ENCODE measurements around the gene TPSG1. TPM values are rescaled to one million over a fixed set of nuclear protein-coding genes. Genes with fewer than 3 reads are reported as not detected.
"Not testable (repeated sequence)": the region's sequence is repeated elsewhere in the genome, so short reads cannot be mapped to it uniquely, and the experiment has no call there.

TPSG1 gene
- total RNA-seq, 1 donor from 2014 or later = 1.6 TPM

DNA sequence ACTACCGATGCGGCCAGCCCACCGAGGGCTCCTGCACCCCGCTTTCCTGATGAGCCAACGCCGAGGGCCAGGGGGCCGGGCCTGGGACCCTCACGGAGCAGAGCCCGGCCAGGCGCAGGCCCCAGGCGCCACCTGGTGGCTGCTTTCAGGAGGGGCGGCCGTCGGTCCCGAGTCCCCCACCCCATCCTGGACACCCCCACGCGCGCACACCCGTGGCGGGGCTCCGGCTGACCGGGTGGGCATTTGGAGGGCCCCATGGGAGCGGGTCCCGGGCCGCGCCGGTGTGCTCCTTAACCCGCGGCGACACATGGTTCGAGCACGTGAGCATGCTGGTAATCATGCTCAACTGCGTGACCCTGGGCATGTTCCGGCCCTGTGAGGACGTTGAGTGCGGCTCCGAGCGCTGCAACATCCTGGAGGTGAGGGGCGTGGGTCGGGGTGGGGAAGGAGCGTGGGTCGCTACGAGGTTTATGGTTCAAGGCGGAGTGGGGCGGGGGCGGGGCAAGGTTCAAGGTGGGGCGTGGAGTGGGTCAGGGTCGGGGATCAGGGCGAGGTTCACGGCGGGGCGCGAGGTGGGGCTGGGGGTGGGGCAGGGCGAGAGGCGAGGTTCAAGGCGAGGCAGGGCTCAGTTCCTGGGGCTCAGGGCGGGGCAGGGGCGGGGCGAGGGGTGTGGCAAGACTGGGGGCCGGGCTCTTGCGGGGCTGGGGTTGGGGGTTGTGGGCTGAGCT lies 30.2 kb downstream of the TPSG1 start:
- no peak for DNase-seq (ENCODE audit: low spot score)

DNA sequence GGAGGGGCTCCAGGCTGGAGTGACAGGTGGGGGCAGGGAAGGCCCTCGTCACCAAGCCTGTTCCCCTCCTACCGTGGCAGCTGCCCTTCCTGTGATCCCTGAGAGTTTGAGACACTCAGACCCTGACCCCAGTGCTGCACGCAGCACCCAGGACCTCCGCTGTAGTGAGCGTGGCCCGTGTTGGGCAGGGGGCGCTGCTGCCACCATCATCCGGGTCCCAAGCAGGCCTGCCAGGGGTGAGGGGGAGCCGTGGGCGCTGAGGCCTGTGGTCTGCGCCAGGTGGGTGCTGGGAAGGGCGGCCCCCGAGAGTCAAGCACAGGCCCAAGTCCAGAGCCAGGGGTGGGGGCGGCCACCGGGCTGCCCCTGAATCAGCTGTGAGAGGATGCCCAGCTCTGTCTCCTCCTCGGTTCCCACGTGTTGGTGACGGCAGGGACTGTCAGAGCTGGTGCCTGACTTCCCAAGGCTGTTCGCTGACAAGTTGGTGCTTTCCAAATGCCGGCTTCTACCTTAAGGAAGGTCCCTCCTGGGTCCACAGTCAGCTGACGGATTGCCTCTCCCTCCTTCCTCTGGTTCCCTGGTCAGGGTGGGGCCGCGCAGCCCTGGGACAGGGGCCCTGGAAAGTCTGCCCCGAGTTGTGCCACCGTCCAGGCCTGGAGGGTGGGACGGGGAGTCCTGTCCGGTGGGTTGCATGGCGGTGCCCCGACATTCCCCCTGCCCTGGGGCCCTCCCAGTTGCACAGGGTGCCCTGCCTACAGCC lies 31.1 kb downstream of the TPSG1 start:
- DNase-seq (ENCODE audit: low spot score) = no peak

DNA sequence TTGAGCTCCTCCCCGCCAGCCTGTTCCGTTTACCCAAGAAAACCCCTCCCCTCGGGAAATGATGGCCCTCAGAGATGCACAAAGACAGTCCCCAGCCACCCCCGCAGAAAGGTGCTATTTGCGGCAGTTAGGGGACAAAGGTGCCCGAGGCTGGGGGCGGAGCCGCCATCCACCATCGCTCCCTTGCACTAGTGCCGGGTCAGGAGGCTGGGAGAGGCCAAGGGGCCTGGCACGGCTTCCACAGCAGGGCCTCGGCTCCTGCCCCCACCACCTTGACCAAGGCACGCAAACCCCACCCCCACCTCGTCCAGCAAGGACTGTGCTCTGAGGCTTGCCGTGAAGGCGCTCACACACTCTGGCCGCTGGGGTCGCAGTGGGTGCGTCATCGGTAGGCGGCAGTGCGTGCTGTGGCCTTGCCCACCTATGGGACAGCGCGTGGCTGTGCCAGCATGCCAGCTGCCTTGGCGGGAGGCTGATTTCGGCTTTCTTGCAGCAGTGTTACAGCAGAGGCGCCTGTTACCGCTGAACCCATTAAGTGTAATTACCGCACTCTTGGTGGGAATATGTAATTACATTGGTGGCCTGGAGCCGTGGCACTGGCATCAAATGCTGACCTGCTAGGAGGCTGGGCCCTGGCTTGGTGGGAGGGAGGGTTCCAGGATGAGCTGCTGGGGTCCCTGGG lies 31.8 kb downstream of the TPSG1 start:
- no peak for DNase-seq (ENCODE audit: low spot score)

DNA sequence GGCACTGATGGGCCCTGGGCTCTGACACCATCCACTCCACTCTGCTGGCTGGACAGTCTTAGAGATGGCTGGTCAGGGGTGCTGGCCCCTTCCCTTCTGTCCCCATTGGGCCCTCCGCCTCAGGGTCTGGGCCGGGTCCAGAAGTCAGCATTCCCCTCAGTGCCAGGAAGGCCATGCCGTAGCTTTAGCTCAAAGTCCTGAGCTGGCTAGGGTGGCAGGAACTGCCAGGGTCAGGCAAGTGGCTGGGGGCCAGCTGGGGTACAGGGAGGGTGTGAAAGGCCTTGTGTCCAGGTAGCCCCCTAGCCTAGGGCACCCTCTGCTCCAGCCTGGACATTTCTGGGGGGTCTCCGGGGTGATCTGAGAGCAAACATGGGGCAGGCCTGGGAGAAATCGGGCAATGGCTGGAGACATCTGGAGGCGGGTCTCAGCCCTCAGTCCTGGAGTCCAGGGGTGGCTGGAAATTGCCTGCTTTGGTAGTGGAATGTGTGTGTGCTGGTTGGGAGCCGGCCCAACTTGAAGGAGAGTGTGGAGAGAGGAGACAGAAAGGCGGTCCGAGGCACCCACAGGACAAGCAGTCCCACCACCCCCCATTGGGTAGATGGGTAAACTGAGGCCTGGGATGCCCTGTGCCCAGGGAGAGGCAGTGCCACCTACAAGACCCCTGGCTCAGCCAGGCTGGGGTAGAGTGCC lies 32.5 kb downstream of the TPSG1 start:
- DNase-seq (ENCODE audit: low spot score) = no peak

DNA sequence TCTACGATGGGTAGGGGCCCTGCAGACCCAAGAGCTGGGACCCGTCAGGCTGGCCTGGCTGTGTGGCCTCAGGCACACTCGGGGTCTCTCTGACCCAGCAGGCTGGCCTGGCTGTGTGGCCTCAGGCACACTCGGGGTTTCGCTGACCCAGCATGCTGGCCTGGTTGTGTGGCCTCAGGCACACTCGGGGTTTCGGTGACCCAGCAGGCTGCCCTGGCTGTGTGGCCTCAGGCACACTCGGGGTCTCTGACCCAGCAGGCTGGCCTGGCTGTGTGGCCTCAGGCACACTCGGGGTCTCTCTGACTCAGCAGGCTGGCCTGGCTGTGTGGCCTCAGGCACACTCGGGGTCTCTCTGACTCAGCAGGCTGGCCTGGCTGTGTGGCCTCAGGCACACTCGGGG lies 34.3 kb downstream of the TPSG1 start:
- DNase-seq (ENCODE audit: low spot score) = not testable (repeated sequence)

DNA sequence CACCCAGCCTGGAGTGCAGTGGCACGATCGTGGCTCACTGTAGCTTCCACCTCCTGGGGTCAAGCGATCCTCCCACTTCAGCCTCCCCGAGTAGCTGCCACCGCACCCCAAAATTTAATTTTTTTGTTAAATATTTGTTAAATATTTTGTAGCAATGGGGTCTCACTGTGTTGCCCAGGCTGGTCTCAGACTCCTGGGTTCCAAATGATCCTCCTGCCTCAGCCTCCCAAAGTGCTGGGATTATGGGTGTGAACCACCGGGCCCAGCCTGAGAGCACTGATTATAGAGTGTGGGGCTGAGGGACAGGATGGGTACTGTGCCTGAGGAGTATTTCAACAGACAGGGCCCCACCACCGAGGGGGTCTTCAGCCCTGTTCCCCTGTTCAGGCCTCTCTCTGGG lies 35.6 kb downstream of the TPSG1 start:
- DNase-seq (ENCODE audit: low spot score) = no peak

DNA sequence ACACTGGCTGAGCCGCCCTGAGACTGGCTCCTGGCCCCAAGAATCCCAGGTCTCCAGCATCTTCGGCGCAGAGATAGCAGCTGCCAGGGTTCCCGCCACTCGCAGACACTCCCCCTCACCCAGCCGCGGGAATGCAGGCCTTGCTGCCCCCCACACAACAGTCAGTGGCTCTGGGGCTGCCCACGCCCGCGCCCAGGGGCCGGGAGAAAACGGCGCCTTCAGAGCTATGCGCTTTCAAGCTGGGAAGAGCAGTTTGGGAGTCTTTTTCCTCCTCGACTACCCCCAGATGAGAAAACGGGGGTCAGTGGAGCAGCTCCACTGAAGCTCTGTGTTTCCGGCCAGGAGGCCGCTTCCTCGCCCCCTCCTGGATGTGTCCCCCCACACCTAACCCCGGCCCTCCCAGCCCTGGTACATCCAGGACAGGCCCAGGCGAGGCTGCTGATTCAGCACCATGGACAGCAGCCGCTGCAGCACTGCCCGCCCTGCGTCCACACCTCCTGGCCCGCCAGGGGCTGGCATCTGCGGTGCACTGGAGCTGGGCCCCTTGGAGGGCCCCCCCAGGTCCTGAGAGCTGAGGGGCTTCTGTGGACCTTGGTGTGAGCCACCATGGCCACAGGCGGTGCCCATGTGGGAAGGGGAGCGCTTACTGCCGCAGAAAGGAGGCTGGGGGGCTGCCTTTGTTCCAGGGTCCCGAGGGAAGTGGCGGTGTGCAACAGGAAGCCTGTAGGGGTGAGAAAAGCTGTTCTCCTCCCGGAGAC lies 36.5 kb downstream of the TPSG1 start:
- DNase-seq (ENCODE audit: low spot score) = no peak

DNA sequence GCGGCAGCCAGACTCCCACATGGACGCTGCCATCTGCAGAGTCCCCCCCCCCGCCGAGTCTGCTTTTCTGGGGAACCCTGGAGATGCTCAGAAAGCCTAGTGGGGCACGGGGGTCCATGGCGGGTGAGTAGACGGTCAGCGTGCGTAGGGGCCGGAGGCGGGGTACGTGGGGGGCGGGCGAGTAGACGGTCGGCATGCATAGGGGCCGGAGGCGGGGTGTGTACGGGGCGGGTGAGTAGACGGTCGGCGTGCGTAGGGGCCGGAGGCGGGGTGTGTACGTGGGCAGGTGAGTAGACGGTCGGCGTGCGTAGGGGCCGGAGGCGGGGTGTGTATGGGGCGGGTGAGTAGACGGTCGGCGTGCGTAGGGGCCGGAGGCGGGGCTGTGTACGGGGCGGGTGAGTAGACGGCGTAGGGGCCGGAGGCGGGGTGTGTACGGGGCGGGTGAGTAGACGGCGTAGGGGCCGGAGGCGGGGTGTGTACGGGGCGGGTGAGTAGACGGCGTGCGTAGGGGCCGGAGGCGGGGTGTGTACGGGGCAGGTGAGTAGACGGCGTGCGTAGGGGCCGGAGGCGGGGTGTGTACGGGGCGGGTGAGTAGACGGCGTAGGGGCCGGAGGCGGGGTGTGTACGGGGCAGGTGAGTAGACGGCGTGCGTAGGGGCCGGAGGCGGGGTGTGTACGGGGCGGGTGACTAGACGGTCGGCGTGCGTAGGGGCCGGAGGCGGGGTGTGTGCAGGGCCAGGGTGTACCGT lies 39.4 kb downstream of the TPSG1 start:
- DNase-seq (ENCODE audit: low spot score) = not testable (repeated sequence)

DNA sequence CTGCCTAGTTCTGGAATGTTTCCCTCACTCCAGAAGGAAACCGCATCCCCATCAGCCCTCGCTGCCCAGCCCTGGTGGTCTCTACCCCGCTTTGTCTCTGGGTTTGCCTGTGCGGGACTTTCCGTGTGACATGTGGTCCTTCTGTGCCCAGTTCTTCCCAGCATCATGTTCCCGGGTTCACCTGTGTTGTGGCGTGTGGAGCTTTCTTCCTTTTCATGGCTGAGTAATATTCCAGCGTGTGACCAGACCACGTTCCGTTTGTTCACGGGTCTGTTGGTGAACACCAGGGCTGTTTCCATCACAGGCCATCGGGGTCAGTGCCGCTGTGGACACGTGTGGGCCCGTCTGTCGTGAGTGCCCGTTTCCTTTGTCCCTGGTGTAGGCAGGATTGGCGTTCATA lies 40.1 kb downstream of the TPSG1 start:
- no peak for DNase-seq (ENCODE audit: low spot score)

DNA sequence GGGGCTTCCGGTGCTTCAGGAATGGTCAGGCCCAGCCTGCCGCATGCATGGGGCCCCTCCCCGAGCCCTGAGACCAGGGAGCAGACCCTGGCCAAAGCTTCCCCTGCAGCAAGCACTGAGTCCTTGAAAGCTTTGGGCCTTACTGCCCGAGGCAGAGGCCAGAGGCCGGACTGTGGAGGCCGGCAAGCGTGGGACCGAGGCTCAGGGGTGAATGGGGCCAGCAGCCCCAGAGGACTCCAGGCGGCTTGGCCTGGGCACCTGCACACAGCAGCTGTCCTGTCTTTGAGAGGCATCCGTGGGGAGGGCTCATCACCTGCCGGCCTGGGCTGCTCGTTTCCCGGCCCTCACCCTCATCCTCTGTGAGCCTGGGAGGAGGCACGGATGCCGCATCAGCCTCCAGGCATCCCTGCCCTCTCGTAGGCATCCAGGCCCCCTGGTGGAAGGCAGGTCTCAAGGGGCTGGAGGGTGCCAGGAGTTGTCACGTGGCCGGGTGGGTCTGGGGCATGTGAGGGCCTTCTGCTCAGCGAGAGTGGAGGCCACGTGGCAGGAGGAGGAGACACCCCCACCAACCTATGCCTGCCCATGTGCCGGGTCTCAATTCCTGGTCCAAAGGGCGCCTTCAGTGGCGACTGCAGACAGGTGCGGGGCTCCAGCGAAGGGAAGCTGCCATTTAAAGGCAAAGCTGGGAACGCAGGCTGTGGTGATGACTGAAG lies 40.8 kb downstream of the TPSG1 start:
- DNase-seq (ENCODE audit: low spot score) = peak; percentile 77

DNA sequence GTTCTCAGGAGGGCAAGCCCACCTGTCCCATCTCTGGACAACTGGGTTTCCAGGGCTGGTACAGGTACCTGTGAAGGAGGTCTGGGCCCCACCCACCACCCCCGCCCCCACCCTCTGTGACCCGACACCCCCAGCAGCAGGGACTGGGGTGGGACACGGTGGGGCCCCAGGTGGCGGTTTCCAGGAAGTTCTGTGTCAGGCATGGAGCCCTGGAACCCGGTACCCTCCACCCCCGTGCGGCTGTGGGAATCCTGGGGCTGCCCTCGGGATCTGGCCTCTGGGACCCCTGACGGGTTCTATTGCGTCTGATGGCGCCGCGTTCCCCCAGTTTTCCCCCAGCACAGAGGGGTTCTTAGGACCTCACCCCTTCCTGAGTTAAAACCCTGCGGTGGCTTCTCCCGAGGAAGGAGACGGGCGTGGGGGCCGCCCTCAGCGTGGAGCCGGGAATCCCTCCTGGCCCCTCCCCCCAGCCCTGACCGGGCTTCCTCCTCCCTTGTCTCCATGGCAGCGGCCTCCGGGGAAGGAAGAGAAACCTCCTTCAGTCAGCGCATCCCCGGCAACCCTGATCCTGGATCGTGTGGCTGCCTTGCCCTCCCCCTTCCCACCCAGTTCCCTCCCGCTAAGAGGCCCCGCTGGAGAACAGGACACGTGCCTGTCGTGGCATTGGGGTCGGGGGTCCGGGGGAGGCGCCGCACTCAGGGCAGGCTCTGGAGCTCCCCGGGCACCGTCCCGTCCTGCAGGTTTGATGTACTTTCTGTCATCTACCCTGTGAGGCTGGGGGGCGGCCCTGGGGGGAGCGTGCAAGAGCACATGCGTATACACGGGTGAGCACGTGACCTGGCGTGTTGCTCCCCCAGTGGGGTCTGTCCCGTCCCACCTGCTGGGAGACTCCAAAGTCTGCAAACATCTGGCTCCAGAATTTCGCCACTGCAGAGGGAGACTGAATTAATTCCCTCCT lies 41.8 kb downstream of the TPSG1 start:
- DNase-seq (ENCODE audit: low spot score) = peak; percentile 71

DNA sequence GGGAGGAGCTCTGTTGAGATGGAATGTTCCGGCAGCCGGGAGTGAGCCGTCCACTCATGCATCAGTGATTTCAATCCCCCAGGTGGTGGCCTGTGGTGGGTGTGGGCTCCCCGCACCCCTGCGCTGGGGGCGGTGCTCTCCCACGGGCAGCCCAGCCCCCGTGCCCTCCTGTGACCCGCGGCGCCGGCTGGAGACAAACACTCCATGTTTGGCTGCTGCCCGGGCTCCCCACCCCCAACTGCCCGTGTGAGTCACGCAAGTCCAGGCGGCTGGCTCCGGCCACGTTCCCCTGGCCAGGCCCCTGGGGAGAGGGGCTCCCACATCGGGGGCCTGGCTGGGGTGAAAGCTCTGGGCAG lies 42.8 kb downstream of the TPSG1 start:
- DNase-seq (ENCODE audit: low spot score) = peak; percentile 89

DNA sequence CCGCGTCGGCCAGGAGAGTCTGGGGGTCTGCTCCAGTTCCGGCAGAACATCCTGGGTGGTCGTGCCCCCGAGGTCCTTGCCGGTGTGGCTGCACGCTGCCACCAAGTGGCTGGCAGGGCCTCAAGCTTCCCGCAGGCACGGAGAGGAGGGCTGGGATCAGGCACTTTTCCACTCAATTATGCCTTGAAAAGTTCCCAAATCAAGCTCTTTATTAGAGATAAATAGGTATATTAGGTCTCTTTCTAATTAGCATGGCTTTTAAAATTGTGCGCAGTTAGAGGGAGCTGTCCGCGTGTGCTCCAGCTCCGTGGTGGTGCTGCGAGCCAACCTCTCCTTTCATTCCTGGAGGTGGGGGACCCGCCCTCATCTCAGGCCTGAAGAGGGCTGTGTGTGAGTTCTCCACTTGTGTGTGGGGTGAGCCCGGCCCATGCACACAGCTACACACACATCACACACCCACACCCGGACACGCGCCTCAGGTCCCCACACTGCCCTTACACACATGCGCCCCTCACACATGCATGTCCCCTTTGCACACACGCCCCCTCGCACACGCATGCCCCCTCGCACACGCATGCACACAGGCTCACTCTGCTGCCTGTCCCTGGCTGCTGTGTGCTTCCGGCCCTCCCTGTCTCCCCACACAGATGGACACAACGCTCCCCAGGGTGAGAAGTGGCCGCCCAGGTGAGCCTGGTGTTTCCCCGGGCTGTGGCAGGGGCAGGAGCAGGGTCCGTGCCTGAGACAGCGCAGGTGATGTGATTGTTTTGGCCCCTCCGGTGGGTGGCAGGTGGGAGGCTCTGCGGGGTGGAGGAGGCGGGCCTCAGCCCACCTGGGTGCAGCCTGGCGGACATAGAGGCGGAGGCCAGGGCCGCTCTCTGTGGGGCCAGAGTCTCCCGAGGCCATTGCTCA lies 43.4 kb downstream of the TPSG1 start:
- DNase-seq (ENCODE audit: low spot score) = no peak

DNA sequence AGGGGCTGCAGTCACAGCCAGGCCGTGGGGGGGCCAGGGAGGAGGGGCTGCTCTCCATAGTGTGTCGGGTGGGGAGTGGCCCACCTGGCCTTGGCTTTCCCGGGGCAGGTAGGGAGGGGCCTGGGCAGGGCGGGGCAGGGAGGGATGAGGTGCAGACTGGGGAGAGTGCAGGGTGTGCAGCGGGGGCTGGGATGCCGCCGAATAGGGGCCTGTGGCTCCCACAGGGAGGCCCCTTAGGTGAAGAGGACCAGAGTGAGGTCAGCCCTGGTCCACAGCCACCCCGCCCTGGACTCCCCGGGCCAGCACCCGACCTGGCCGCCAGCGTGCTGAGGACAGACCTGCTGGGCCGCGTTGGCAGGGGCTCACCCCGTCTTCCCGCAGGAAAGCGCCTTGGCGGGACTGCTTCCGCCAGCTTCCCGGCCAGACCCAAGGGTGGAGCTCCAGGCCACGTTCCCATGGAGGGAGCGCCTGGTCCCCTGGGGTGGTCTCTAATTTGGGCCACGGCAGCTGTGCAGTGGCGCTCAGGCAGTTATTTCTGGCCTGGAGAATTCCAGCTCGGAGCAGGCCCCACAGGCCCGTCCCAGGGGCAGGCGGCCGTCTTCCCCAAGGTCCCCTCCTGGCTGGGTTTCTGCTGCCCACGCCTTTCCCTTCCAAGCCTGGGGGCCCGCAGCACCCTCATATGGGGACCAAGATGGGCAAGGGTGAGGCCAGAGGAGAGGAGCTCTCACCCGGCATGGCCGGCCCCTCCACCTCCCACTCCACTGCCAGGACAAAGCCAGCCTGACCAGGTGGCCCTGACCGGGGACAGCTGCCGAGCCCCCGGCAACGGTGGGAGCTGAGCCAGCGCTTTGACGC lies 44.3 kb downstream of the TPSG1 start:
- DNase-seq (ENCODE audit: low spot score) = no peak

DNA sequence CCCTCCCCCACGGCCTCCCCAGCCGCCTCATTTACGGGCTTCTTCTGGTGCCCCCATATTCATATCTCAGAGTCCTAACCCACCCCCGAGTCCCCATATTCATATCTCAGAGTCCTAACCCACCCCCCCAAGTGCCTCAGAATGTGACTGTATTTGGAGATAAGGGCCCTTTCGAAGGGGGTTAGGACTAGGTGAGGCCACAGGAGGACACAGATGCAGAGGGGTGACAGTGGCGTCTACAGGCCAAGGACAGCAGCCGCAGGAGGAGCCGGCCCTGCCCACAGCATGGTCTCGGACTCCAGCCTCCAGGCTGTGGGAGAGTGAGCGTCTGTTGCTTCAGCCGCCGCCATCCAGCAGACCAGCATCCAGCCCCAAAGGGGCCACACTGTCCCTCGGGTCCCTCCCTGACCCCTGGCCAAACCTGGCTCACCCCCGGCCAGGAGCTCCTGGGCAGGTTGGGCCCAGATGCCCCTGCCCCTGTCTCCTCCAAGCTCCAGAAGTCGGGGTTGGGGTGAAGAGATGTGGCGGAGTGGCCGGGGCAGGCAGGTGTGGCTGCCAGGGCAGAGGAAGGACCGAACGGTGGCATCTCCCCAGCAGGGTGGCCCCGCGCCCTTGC lies 46.7 kb downstream of the TPSG1 start:
- DNase-seq (ENCODE audit: low spot score) = no peak

DNA sequence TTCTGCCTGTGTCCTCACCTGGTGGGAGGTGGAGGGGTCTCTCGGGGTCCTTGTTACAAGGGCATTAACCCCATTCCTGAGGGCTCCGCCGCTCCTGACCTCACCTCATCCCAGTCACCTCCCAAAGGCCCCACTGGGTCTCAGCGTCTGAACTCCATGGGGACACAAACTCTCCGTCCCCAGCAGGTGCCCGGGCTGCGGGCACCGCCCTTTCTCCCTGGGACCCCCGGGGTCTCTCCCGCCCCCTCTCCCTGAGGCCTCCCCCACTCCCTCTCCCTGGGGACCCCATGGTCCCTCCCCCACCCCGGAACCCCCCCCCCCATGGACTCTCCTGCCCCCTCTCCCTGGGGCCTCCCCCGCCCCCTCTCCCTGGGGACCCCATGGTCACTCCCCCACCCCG lies 47.3 kb downstream of the TPSG1 start:
- no peak for DNase-seq (ENCODE audit: low spot score)

DNA sequence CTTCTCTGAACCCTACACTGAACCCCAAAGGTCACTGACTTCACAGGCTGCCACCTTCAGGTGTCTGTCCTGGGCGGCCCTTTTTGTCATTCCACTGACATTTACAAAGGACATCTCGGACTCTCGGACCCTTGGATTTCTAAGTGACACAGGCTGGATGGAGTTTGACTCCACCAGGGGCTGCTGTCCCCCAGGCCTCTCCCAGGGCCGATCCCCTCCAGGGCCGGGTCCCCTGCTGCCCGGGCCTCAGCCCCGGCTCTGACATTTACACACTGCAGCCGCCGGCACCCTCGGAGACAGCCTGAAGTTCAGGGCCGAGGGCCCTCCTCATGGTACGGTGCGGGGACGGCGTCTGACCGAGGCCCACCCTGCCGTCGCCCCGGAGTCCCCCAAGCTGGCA lies 48.0 kb downstream of the TPSG1 start:
- DNase-seq (ENCODE audit: low spot score) = no peak
